GM18867 (cell line): Measurements from ENCODE around the gene PGA3.
"Not testable (repeated sequence)": the region's sequence is repeated elsewhere in the genome, so short reads cannot be mapped to it uniquely, and the experiment has no call there.

Source experiments
- ATAC-seq: cut with Tn5 transposase; IDR thresholded peaks from one replicate; pipeline ENCODE4 v1.9.1; 2021; ENCODE audit warnings: mild to moderate bottlenecking, moderate library complexity; ENCODE audit not compliant: unreplicated experiment

Gene PGA3

DNA sequence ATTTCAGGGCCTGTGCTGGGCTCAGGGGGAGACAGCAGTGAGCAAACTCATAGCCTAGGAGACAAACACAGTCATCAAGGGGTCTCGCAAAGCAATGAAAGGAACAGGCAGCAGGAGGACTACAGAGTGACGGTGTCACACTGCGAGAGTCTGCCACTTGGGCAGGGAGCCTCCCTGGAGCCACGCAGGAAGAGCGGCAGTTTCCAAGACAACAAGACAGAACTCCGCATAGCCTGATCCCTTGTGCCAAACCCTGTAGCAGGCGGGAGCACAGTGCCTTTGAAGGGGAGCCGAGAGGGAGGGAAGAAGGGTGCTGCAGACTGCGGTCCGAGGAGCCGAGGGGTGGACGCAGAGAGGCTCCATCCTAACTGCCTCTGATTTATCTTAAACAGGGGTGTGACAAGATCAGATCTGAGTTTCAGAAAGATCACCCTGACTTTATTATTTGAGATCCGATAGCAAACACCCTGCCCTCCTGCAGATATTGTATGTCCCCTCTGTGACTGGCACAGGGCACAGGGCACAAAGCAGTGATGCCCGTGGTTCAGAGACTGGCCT is 1.3 kb downstream of the PGA3 start:
- ATAC-seq: not testable (repeated sequence)

DNA sequence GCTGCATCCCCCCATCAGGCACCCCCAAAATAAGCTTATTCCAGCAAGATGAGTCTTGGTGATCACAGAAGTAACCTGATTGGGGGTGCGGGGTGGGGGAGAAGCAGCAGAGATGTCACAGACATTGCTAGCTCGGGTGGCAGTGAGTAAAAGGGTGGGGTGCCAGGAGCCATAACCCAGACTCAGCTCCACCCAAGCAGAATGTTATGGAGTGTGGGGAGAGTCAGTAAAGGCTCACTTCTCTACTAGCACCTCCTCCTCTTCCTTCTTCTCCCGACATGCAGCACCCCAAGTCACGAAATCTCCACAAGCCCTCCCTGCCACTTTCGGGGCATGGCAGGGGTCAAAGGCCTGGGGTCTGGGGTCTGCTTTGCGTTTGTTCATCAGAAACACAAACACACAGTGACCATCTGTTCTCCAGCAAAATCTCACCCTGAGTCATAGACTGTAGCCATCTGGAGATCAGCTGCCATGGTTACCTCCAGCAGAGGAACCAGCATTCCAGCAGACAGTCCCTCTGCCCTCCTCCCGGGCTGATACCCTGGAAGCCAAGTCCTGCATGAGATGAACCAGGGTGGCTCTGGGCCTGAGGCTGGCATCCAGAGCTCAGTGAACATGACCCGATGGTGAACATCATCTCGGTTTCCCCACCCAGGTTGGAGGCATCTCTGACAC is 4.5 kb downstream of the PGA3 start:
- ATAC-seq: not testable (repeated sequence)

DNA sequence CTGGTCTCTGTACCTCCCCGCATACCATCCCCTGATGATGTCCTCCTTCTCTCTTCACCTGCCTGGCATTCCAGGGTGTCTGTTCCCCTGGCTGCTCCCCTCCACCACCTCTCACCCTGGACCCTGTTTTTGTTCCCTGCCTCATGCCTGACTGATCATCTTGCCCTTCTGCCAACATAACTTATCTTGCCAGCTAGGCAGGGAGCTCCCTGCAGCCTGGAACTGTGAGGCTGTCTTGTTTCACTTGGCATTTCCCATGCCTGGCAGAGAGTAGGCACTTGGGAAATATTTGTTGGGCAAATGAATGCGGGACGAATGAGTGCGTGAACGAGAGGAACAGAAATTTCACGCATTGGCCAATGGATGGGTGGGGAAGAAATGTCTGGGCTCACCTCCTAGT is 7.3 kb downstream of the PGA3 start:
- not testable (repeated sequence) for ATAC-seq

GRCh38 chr11:61211327-61211952 is 8.1 kb downstream of the PGA3 start:
- not testable (repeated sequence) for ATAC-seq

- ATAC-seq: not testable (repeated sequence)
These were observed 8.9 kb downstream of the PGA3 start for GRCh38 chr11:61212202-61212601.

GRCh38 chr11:61213711-61214324 is 10.5 kb downstream of the PGA3 start:
- ATAC-seq: not testable (repeated sequence)

DNA sequence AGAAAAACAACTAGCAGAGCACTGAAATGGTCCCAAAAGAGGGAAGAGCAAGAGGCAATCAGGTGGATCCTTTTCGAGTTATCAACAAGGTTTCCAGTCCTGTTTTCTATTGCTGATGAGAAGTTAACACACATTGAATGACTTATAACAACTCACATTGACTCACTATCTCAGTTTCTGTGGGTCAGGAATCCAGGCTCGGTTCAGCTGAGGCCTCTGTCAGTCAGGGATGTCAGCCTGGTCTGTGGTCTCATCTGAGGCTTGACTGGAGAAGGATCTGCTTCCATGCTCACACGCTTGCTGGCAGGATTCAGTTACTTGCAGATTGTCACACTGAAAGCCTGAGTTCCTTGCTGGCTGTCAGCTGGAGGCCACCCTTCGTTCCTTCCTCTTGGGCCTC is 15.0 kb downstream of the PGA3 start:
- not testable (repeated sequence) for ATAC-seq

GRCh38 chr11:61219016-61219415 is 15.7 kb downstream of the PGA3 start:
- ATAC-seq: not testable (repeated sequence)

DNA sequence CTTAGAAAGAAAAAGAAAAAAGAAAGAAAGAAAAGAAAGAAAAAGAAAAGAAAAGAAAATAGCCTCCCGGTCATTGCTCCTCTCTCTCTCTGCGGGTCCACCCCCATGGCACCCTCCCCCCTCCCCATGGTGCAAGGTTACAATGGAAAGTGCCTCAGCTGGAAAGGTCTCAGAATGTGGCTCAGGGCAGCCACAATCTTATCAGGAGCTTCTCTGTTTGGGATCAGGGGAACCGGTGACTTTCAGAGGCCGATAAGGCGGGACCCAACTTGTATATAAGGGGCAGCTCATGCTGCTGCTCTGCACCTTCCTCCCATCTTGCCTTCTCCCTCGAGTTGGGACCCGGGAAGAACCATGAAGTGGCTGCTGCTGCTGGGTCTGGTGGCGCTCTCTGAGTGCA is 18.7 kb downstream of the PGA3 start, which contains the start of gene PGA4:
PGA4 (plus strand) TSS at position 301 of the 400 bp plus-strand sequence; CDS start at position 355, 54 bp downstream.
- not testable (repeated sequence) for ATAC-seq

DNA sequence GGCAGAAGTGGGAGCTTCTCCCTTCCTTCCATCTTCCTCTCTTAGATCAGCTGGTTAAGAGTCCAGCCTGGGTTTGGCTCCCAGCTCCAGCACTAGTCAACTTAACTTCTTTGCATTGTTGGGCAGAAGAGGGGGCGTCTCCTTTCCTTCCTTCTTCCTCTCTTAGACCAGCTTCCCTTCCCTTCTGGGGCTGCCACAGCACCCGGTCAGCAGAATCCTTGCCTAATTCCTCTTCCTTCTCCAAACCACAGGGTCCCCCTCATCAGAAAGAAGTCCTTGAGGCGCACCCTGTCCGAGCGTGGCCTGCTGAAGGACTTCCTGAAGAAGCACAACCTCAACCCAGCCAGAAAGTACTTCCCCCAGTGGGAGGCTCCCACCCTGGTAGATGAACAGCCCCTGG is 19.4 kb downstream of the PGA3 start:
- ATAC-seq: not testable (repeated sequence)

DNA sequence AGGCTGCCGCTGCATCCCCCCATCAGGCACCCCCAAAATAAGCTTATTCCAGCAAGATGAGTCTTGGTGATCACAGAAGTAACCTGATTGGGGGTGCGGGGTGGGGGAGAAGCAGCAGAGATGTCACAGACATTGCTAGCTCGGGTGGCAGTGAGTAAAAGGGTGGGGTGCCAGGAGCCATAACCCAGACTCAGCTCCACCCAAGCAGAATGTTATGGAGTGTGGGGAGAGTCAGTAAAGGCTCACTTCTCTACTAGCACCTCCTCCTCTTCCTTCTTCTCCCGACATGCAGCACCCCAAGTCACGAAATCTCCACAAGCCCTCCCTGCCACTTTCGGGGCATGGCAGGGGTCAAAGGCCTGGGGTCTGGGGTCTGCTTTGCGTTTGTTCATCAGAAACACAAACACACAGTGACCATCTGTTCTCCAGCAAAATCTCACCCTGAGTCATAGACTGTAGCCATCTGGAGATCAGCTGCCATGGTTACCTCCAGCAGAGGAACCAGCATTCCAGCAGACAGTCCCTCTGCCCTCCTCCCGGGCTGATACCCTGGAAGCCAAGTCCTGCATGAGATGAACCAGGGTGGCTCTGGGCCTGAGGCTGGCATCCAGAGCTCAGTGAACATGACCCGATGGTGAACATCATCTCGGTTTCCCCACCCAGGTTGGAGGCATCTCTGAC is 23.3 kb downstream of the PGA3 start:
- ATAC-seq: not testable (repeated sequence)

DNA sequence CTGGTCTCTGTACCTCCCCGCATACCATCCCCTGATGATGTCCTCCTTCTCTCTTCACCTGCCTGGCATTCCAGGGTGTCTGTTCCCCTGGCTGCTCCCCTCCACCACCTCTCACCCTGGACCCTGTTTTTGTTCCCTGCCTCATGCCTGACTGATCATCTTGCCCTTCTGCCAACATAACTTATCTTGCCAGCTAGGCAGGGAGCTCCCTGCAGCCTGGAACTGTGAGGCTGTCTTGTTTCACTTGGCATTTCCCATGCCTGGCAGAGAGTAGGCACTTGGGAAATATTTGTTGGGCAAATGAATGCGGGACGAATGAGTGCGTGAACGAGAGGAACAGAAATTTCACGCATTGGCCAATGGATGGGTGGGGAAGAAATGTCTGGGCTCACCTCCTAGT is 26.1 kb downstream of the PGA3 start:
- ATAC-seq: not testable (repeated sequence)

DNA sequence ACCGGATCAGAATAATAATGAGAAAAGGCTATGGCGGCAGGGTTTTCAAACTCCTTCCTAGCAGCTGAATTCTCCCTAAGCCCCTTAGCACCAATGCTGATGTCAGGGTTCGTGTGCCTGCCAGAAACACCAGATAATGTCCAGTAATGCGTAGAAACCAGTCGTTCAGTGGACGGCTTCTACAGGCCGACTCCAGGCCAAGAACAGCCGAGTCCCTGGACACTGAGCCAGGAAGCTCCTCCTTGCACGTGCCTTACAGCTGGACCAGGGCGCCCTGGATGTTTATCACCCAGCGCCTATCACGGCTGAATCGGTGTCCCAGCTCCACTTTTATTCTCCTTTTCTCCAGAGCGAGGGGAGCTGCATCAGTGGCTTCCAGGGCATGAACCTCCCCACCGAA is 27.7 kb downstream of the PGA3 start:
- ATAC-seq: not testable (repeated sequence)

DNA sequence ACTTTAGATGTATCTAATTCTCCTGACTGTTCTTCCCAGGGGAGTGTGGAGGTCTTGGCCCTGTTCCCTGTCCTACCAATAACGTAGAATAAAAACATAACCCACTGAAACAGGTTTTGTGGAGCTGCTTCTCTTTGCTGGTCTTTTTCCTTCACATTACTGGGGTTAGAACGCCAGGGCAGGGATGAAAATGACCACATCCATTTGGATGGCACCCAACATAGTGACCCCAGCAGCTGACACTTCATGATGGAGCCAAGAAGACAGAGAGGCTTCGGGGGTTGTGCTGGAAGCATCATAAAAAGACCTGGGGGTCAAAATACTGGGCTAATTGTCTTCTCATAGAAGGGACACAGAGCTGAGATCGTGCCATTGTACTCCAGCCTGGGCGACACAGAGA is 28.3 kb downstream of the PGA3 start:
- not testable (repeated sequence) for ATAC-seq

GRCh38 chr11:61232548-61233145 is 29.3 kb downstream of the PGA3 start:
- not testable (repeated sequence) for ATAC-seq

DNA sequence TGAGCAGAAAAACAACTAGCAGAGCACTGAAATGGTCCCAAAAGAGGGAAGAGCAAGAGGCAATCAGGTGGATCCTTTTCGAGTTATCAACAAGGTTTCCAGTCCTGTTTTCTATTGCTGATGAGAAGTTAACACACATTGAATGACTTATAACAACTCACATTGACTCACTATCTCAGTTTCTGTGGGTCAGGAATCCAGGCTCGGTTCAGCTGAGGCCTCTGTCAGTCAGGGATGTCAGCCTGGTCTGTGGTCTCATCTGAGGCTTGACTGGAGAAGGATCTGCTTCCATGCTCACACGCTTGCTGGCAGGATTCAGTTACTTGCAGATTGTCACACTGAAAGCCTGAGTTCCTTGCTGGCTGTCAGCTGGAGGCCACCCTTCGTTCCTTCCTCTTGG is 33.8 kb downstream of the PGA3 start:
- not testable (repeated sequence) for ATAC-seq

GRCh38 chr11:61240288-61240687 is 37.0 kb downstream of the PGA3 start:
- ATAC-seq: not testable (repeated sequence)

GRCh38 chr11:61240875-61241274 is 37.6 kb downstream of the PGA3 start, which contains the start of gene PGA5:
TSS of gene PGA5 (plus strand) at chr11:61241175. CDS start at chr11:61241227, 52 bp downstream.
- not testable (repeated sequence) for ATAC-seq

DNA sequence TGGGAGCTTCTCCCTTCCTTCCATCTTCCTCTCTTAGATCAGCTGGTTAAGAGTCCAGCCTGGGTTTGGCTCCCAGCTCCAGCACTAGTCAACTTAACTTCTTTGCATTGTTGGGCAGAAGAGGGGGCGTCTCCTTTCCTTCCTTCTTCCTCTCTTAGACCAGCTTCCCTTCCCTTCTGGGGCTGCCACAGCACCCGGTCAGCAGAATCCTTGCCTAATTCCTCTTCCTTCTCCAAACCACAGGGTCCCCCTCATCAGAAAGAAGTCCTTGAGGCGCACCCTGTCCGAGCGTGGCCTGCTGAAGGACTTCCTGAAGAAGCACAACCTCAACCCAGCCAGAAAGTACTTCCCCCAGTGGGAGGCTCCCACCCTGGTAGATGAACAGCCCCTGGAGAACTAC is 38.2 kb downstream of the PGA3 start:
- ATAC-seq: not testable (repeated sequence)

DNA sequence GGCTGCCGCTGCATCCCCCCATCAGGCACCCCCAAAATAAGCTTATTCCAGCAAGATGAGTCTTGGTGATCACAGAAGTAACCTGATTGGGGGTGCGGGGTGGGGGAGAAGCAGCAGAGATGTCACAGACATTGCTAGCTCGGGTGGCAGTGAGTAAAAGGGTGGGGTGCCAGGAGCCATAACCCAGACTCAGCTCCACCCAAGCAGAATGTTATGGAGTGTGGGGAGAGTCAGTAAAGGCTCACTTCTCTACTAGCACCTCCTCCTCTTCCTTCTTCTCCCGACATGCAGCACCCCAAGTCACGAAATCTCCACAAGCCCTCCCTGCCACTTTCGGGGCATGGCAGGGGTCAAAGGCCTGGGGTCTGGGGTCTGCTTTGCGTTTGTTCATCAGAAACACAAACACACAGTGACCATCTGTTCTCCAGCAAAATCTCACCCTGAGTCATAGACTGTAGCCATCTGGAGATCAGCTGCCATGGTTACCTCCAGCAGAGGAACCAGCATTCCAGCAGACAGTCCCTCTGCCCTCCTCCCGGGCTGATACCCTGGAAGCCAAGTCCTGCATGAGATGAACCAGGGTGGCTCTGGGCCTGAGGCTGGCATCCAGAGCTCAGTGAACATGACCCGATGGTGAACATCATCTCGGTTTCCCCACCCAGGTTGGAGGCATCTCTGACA is 42.1 kb downstream of the PGA3 start:
- not testable (repeated sequence) for ATAC-seq
